Astrocyte of the spinal cord (primary cell): ENCODE measurements around the gene CCDC80.

Source experiments
- DNase-seq: peaks from one replicate; pipeline ENCODE4 v3.0.0; 2011; ENCODE audit warnings: low read depth, low spot score
- H3K4me3 ChIP-seq: 2 replicates; pipeline ENCODE4 v1.5.1; 2011; ENCODE audit warnings: low read depth, mild to moderate bottlenecking, low read length, moderate library complexity
- in situ Hi-C: cut with HindIII; loops from 2 replicates; pipeline ENCODE4 v1.10.0; 2017; ENCODE audit warnings: low sequenced_read_pairs
- TF ChIP-seq, protein P1 (sequence below): IDR thresholded peaks from 2 replicates; pipeline ENCODE4 v1.5.1; 2012; ENCODE audit warnings: low read depth, mild to moderate bottlenecking, low read length, inconsistent platforms

Gene CCDC80

DNA sequence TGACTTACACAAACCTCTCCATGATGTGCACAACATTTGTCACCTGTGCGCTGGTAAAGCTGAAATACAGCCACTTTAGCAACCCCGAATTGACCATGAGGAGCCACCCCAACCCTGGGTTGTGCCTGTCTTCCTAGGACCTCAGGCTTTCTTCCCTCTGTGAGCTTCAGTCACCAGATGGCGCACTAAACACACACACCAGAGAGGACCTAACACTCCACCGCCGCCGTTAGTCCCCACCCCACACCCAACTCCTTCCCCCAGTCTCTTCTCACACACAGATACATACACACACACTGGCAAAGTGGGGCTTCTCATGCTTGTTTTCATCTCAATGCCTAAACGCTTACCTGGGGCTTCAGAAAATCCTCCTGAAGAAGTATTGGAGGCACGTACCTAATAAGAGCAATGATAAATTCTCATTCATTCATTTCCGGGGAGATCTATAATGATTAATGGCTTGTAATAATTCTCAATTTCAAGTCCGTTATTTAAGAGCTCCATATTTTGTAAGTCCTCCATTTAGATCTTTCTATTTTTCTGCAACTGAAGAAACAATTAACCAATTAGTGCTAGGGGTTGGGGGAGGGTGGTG lies 2.1 kb upstream of the CCDC80 start:
- peak; percentile 92 for DNase-seq
- in situ Hi-C loops, result no loop called here
- H3K4me3 ChIP-seq, result no peak overlapping the region
- TF ChIP-seq, protein P1, sequence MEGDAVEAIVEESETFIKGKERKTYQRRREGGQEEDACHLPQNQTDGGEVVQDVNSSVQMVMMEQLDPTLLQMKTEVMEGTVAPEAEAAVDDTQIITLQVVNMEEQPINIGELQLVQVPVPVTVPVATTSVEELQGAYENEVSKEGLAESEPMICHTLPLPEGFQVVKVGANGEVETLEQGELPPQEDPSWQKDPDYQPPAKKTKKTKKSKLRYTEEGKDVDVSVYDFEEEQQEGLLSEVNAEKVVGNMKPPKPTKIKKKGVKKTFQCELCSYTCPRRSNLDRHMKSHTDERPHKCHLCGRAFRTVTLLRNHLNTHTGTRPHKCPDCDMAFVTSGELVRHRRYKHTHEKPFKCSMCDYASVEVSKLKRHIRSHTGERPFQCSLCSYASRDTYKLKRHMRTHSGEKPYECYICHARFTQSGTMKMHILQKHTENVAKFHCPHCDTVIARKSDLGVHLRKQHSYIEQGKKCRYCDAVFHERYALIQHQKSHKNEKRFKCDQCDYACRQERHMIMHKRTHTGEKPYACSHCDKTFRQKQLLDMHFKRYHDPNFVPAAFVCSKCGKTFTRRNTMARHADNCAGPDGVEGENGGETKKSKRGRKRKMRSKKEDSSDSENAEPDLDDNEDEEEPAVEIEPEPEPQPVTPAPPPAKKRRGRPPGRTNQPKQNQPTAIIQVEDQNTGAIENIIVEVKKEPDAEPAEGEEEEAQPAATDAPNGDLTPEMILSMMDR, result peak; percentile 91

DNA sequence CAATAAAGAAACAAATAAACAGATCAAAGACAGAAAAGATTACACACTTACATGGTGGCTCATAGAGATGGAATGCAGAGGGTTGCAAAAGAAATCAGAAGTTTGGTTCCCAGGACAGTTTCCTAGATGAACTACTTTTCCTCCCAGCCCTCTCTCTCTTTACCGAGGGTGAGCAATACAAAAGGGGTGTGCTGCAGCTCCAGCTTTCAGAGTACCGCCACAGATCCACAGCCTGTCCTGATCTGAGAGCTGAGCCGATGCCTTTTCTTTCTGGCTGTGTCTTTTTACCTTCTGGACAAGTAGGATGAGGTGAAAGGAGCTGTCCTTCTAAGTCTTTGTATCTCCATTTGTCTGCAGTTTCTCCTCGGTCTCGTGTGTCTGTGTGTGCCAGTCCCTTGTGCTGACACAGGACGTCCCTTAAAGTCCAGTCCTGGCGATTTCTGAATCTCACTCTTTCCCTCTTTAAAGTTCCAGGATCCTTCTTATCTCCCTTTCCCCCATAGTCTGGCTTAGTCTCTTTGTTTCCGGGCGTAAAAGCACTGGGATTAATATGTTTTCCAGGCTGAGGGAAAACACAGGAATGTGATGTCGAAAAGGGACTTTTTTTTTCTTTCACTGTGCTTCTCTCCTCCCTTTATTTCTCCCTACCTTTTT lies 540 bp downstream of the CCDC80 start:
- DNase-seq, result peak; percentile 81
- in situ Hi-C loops, result no loop called here
- H3K4me3 ChIP-seq, result peak overlapping the region; percentile 74
- TF ChIP-seq, protein P1, result no peak

DNA sequence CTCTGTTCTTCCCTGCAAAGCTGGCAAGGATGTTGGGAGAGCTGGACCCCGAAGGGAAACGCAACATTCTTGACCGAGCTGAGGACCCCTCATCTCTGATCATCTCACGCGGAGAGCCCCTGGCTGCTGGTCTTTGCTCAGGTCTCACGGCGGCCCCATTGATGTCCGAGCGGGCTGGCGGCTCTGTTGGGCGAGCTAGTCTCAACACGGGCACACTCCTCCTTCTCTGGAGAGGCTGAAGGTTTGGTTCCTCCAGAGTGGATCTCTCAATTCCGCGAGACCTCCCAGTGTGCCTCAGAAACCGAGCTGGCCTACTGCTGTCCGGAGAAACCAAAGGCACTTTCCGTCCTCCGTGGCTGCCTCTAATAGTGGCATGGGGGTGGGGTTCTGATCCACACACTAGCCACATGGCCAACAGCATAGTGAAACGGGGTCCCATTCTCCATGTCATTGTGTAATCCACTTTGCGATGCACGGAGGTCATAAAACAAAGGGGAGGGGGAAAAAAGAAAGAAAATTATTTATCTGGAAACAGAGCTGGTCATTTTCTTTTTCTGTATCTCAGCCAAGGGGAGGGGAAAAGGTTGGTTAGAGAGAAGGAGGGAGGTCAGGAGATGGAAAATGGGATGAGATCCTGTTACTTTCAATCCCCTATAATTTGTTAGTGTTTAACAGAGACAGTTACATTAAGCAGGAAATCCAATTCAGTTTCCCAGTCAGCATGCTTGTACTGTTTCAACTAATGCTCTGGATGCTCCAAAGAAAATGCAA lies 1.3 kb downstream of the CCDC80 start:
- H3K4me3 ChIP-seq, result peak overlapping the region; percentile 74
- TF ChIP-seq, protein P1, result no peak
- in situ Hi-C loops, result no loop called here

DNA sequence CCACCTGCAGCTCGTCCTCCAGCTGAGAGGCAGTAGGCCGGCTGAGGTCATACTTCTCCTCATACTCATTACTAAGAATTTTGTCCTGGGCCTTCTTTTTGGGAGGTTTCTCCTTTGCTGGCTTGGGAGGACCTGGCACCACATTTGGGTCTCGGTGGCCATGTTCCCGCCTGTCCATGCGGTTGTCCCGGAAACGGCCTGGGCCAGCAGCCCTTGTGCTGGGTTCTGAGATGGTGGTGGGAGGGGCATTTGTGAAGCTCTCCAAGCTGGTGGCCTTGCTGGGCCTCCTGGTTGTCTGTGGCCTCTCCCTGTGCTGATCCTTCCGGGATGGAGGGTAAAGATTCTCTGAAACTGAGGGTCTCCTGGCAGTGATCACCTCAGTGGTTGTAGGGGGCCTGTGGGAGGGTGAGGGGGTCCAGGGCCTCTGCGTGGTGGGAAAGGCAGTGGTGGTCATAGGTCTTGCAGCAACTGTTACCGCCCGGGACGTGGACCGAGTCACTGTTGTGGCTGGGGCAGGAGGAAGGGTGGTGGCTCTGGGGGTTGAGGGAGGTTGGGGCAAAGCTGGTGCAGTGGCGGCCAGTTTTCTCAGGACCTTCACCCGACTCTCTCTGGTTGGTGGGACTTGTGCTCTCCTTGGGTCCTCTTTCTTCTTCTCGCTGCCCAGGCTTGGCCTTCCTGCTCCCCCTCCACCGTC lies 2.5 kb downstream of the CCDC80 start:
- H3K4me3 ChIP-seq, result peak overlapping the region; percentile 74
- no peak for DNase-seq
- in situ Hi-C loops, result no loop called here

More for the DNA sequence above, 1.3 kb downstream of the CCDC80 start:
- DNase-seq, result no peak

DNA sequence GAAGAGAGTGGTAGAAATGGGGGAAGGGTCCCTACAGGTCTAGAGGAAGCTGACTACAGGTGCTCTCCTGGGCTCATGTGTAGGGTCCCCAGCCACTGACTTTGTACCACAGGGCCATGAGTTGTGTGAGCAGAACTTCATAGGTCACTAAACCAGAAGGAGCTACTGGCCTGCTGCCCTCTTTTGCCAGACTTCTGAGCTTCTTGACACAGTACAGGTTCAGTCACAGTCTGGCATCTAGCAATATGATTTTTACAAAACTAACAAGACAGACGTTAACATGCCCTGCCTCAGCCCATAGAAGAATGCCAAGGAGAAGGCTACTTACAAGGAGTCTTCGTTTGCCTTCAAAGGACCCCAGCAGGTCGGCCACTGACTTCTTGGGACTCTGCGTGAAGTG lies 3.2 kb downstream of the CCDC80 start:
- DNase-seq, result no peak
- H3K4me3 ChIP-seq, result peak overlapping the region; percentile 74
- in situ Hi-C loops, result no loop called here
- TF ChIP-seq, protein P1, result no peak

More for the DNA sequence above, 2.5 kb downstream of the CCDC80 start:
- TF ChIP-seq, protein P1, result no peak

DNA sequence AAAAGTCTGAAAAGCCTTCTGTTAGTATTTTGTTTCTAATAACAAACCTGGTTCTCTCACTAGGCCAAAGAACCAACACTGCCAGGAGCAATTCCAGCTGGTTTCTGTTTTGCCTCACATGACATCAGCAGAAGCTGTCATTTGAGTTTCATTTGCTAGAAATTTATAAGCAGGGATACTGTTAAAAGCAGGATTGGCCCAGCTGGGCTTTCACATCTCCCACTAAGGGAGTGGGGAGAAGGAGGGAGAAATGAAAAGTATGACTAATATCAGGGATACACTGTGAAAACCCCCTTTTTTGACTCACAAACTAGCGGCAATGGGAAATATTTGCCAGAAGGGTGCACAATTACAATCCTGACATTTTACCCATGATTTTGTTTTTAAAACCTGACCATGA lies 5.3 kb downstream of the CCDC80 start:
- DNase-seq, result peak; percentile 91
- in situ Hi-C loops, result no loop called here
- TF ChIP-seq, protein P1, result no peak

More for the DNA sequence above, 5.3 kb downstream of the CCDC80 start:
- H3K4me3 ChIP-seq, result peak overlapping the region; percentile 74
